Keratinocyte (primary cell): ENCODE data around the gene MTHFR. TPM values are rescaled to one million over a fixed set of nuclear protein-coding genes. Genes with fewer than 3 reads are reported as not detected.

Experiments
- DNase-seq: peaks from one replicate; pipeline ENCODE4 v3.0.0-alpha.2; 2011; ENCODE audit warnings: low read depth, missing footprints, low spot score
- FAIRE-seq: peaks from 2 replicates; lab custom pipeline; 2011; peaks lifted over from hg19 to GRCh38; lab: Jason Lieb, UNC
- H2AFZ ChIP-seq: 2 replicates; pipeline ENCODE4 v1.6.0; 2012; ENCODE audit warnings: low read length, control low read depth, inconsistent platforms; ENCODE audit not compliant: control insufficient read depth
- H3K27ac ChIP-seq: 2 replicates; pipeline ENCODE4 v1.5.1; 2011; ENCODE audit warnings: low read length; ENCODE audit not compliant: control insufficient read depth, insufficient read depth
- H3K27me3 ChIP-seq: 3 replicates; pipeline ENCODE4 v1.6.0; 2011; ENCODE audit warnings: low read length; ENCODE audit not compliant: control insufficient read depth, insufficient read depth; ENCODE audit errors: extremely low read depth
- H3K36me3 ChIP-seq, 2 experiments: 2 replicates in 1 of 2; 3 replicates in 1 of 2; pipeline ENCODE4 v1.5.1; 2011; ENCODE audit warnings: low read length in 2 of 2, mild to moderate bottlenecking in 1 of 2; ENCODE audit not compliant: control insufficient read depth in 2 of 2, insufficient read depth in 2 of 2; ENCODE audit errors: extremely low read depth in 1 of 2
- H3K4me1 ChIP-seq: 3 replicates; pipeline ENCODE4 v1.5.1; 2011; ENCODE audit warnings: low read length; ENCODE audit not compliant: control insufficient read depth, insufficient read depth; ENCODE audit errors: extremely low read depth
- H3K4me2 ChIP-seq: 3 replicates; pipeline ENCODE4 v1.6.0; 2011; ENCODE audit warnings: low read depth, low read length; ENCODE audit not compliant: control insufficient read depth, insufficient read depth; ENCODE audit errors: extremely low read depth
- H3K4me3 ChIP-seq, 3 experiments: fragments of 200-600 bp in 1 of 3; sonication (generic) in 1 of 3; 2 replicates in 2 of 3; 3 replicates in 1 of 3; pipeline ENCODE4 v1.5.1; 2011 to 2016; ENCODE audit warnings: low read length in 3 of 3, mild to moderate bottlenecking in 3 of 3, control low read depth in 2 of 3, inconsistent platforms in 1 of 3, low read depth in 1 of 3, mixed read lengths in 1 of 3, mixed run types in 1 of 3, moderate library complexity in 1 of 3; ENCODE audit not compliant: control insufficient read depth in 2 of 3, insufficient read depth in 2 of 3; ENCODE audit errors: extremely low read depth in 1 of 3
- H3K79me2 ChIP-seq: 2 replicates; pipeline ENCODE4 v1.6.0; 2012; ENCODE audit warnings: low read length; ENCODE audit not compliant: control insufficient read depth, insufficient read depth
- H3K9ac ChIP-seq: 3 replicates; pipeline ENCODE4 v1.6.0; 2011; ENCODE audit warnings: low read length; ENCODE audit not compliant: control insufficient read depth, insufficient read depth; ENCODE audit errors: extremely low read depth
- H3K9me1 ChIP-seq: 3 replicates; pipeline ENCODE4 v1.6.0; 2011; ENCODE audit warnings: low read length; ENCODE audit not compliant: control insufficient read depth, insufficient read depth; ENCODE audit errors: extremely low read depth
- H3K9me3 ChIP-seq: 2 replicates; pipeline ENCODE4 v1.5.1; 2012; ENCODE audit warnings: low read depth, low read length; ENCODE audit not compliant: control insufficient read depth
- H4K20me1 ChIP-seq: 3 replicates; pipeline ENCODE4 v1.6.0; 2011; ENCODE audit warnings: low read length; ENCODE audit not compliant: control insufficient read depth, insufficient read depth; ENCODE audit errors: extremely low read depth
- CTCF ChIP-seq, 3 experiments: IDR thresholded peaks in 1 of 3; conservative IDR thresholded peaks in 1 of 3; optimal IDR thresholded peaks in 1 of 3; 2 replicates in 2 of 3; 3 replicates in 1 of 3; pipeline versions ENCODE3 to v1.5.1; 2011; ENCODE audit warnings: low read length in 3 of 3, mild to moderate bottlenecking in 3 of 3, moderate library complexity in 2 of 3, control low read depth in 1 of 3, inconsistent platforms in 1 of 3; ENCODE audit not compliant: insufficient read depth in 2 of 3; ENCODE audit errors: extremely low read depth in 1 of 3
- EZH2 ChIP-seq: IDR thresholded peaks from one replicate; pipeline ENCODE4 v1.6.1; 2012; ENCODE audit warnings: inconsistent platforms, mild to moderate bottlenecking, low read length, moderate library complexity
- dilution Hi-C: fragments of 300-500 bp; cut with MboI; formaldehyde crosslinking; loops from one replicate; pipeline ENCODE4 v1.7.0; 2020; ENCODE audit warnings: low sequenced_read_pairs; ENCODE audit not compliant: extremely low pct_ligation_motif_present
- polyA plus RNA-seq, 5 experiments: library from polyadenylated mRNA; depleted of rRNA in 3 of 5; stranded (reverse) in 3 of 5; stranded (forward) in 1 of 5; unstranded in 1 of 5; fragments of >200 nt; gene quantifications; 1 replicate in 1 of 5; 2 replicates in 3 of 5; 3 replicates in 1 of 5; pipeline versions ENCODE4 v1.2.1 to v1.2.3, GENCODE V29; 2011 to 2012; ENCODE audit warnings: missing spikeins in 2 of 5, low read depth in 1 of 5, low replicate concordance in 1 of 5

Gene MTHFR
- polyA plus RNA-seq, 1 donor (not counting 4 experiments of a cell fraction or from before 2014, with no cell fraction given), result 5.2 TPM

- no peak overlapping the region for H3K9ac ChIP-seq
- H2AFZ ChIP-seq, result no peak overlapping the region
- H3K4me3 ChIP-seq, result no peak overlapping the region
- no peak for DNase-seq
- peaks cover 4% of the 10 kb centered on the region for H3K27me3 ChIP-seq
- no peaks in the 10 kb centered on the region for H4K20me1 ChIP-seq
- no peaks in the 10 kb centered on the region for H3K79me2 ChIP-seq
- no peak overlapping the region for H3K27ac ChIP-seq
- H3K4me1 ChIP-seq, result no peaks in the 10 kb centered on the region
- H3K36me3 ChIP-seq, result no peaks in the 10 kb centered on the region
- H3K9me3 ChIP-seq, result no peaks in the 10 kb centered on the region
- dilution Hi-C loops, result no loop called here
- no peak for FAIRE-seq
- TF ChIP-seq EZH2 (no peak), CTCF (optimal IDR thresholded peaks at IDR 0.05 in 1 of 3, IDR thresholded peaks at IDR 0.05 in 1 of 3, conservative IDR thresholded peaks at IDR 0.05 in 1 of 3; ENCODE audit: extremely low read depth in 1 of 3, insufficient read depth in 2 of 3, low read length in 3 of 3) (no peak)
- H3K9me1 ChIP-seq, result no peaks in the 10 kb centered on the region
- no peak overlapping the region for H3K4me2 ChIP-seq
Observed at GRCh38 chr1:11768821-11769220, 36.9 kb downstream of the MTHFR start.

GRCh38 chr1:11767922-11768704, 37.7 kb downstream of the MTHFR start:
- Histone ChIP-seq H3K9ac (no peak overlapping the region), H3K27ac (no peak overlapping the region), H3K4me3 (no peak overlapping the region), H2AFZ (no peak overlapping the region), H3K27me3 (peaks cover 4% of the 10 kb centered on the region), H3K4me1 (no peaks in the 10 kb centered on the region), H4K20me1 (no peaks in the 10 kb centered on the region), H3K9me3 (no peaks in the 10 kb centered on the region), H3K9me1 (no peaks in the 10 kb centered on the region), H3K4me2 (no peak overlapping the region), H3K36me3 (no peaks in the 10 kb centered on the region), H3K79me2 (no peaks in the 10 kb centered on the region)
- TF ChIP-seq CTCF (optimal IDR thresholded peaks at IDR 0.05 in 1 of 3, IDR thresholded peaks at IDR 0.05 in 1 of 3, conservative IDR thresholded peaks at IDR 0.05 in 1 of 3; ENCODE audit: extremely low read depth in 1 of 3, insufficient read depth in 2 of 3, low read length in 3 of 3) (no peak), EZH2 (no peak)
- DNase-seq (no peak), FAIRE-seq (no peak)
- dilution Hi-C loops, result no loop called here
